Measurements from ENCODE around the gene ANKS1B. TPM values are rescaled to one million over a fixed set of nuclear protein-coding genes. Genes with fewer than 3 reads are reported as not detected.
A peak's percentile ranks its signal among the peaks of the same experiment; 100 is the strongest.

Gene ANKS1B
- total RNA-seq, 1 experiment from 2014 or later = 0.61 TPM

GRCh38 chr12:98828802-98829600, 1155.7 kb downstream of the ANKS1B start:
- BruUV-seq (replicated peaks) = no TSS peak
- H3K4me3 ChIP-seq (ENCODE audit: low read depth, low read length) = no peak overlapping the region
- ChIA-PET POLR2A (no interaction called here), CTCF (interaction anchor here (0.7 kb wide), 1 partner anchor 32 kb away, joined by 4 read pairs; no protein-coding TSS in a partner anchor)
- Mint-ChIP-seq H3K27ac (ENCODE audit: unreplicated experiment) (no peak overlapping the region), H3K27me3 (ENCODE audit: insufficient read depth, unreplicated experiment) (peaks cover 3% of the 10 kb centered on the region), H3K9me3 (ENCODE audit: unreplicated experiment) (no peaks in the 10 kb centered on the region), H3K4me3 (ENCODE audit: unreplicated experiment) (peak overlapping the region; percentile 21), H3K4me1 (ENCODE audit: low read depth, unreplicated experiment) (no peaks in the 10 kb centered on the region), H3K36me3 (ENCODE audit: insufficient read depth, unreplicated experiment) (no peaks in the 10 kb centered on the region)
- H3K27me3 ChIP-seq (replicated peaks; ENCODE audit: control insufficient read depth, insufficient read depth, low read length) = no peaks in the 10 kb centered on the region
- no peak for TF ChIP-seq CTCF (IDR thresholded peaks at IDR 0.05; ENCODE audit: insufficient read depth in 1 of 2, low read depth in 1 of 2, low read length in 1 of 2, severe bottlenecking in 1 of 2, unreplicated experiment in 1 of 2)
- intact Hi-C loops (cut with micrococcal nuclease; ENCODE audit: unreplicated experiment) = no loop called here
- H3K4me1 ChIP-seq = peaks cover 15% of the 10 kb centered on the region
- no peaks in the 10 kb centered on the region for H3K36me3 ChIP-seq (ENCODE audit: control insufficient read depth, insufficient read depth, low read length)
- H3K9me3 ChIP-seq = no peaks in the 10 kb centered on the region
- DNase-seq = peak in 1 of 2 experiments; percentile 6

GRCh38 chr12:98823012-98823411, 1161.7 kb downstream of the ANKS1B start:
- no peaks in the 10 kb centered on the region for H3K27me3 ChIP-seq (replicated peaks; ENCODE audit: control insufficient read depth, insufficient read depth, low read length)

GRCh38 chr12:98821866-98822265, 1162.9 kb downstream of the ANKS1B start:
- CTCF ChIA-PET = no interaction called here
- no peaks in the 10 kb centered on the region for H3K9me3 Mint-ChIP-seq (ENCODE audit: unreplicated experiment)
- POLR2A ChIA-PET = no interaction called here

More at GRCh38 chr12:98823012-98823411, 1161.7 kb downstream of the ANKS1B start:
- no peaks in the 10 kb centered on the region for H3K36me3 Mint-ChIP-seq (ENCODE audit: insufficient read depth, unreplicated experiment)
- H3K27ac Mint-ChIP-seq (ENCODE audit: unreplicated experiment) = no peak overlapping the region
- TF ChIP-seq CTCF (IDR thresholded peaks at IDR 0.05; ENCODE audit: insufficient read depth in 1 of 2, low read depth in 1 of 2, low read length in 1 of 2, severe bottlenecking in 1 of 2, unreplicated experiment in 1 of 2) = no peak
- Histone ChIP-seq H3K9me3 (no peaks in the 10 kb centered on the region), H3K4me1 (no peaks in the 10 kb centered on the region; the same call in 1 of the 2 replicates), H3K4me3 (ENCODE audit: low read depth, low read length) (no peak overlapping the region), H3K36me3 (ENCODE audit: control insufficient read depth, insufficient read depth, low read length) (no peaks in the 10 kb centered on the region)
- intact Hi-C loops (cut with micrococcal nuclease; ENCODE audit: unreplicated experiment) = no loop called here
- ChIA-PET POLR2A (no interaction called here), CTCF (no interaction called here)
- BruUV-seq (replicated peaks) = no TSS peak
- H3K27me3 Mint-ChIP-seq (ENCODE audit: insufficient read depth, unreplicated experiment) = no peaks in the 10 kb centered on the region
- H3K4me1 Mint-ChIP-seq (ENCODE audit: low read depth, unreplicated experiment) = no peaks in the 10 kb centered on the region
- no peak for DNase-seq
- H3K4me3 Mint-ChIP-seq (ENCODE audit: unreplicated experiment) = no peak overlapping the region
- H3K9me3 Mint-ChIP-seq (ENCODE audit: unreplicated experiment) = no peaks in the 10 kb centered on the region

More at GRCh38 chr12:98821866-98822265, 1162.9 kb downstream of the ANKS1B start:
- H3K4me3 Mint-ChIP-seq (ENCODE audit: unreplicated experiment) = no peak overlapping the region
- Histone ChIP-seq H3K9me3 (no peaks in the 10 kb centered on the region), H3K27me3 (replicated peaks; ENCODE audit: control insufficient read depth, insufficient read depth, low read length) (no peaks in the 10 kb centered on the region), H3K36me3 (ENCODE audit: control insufficient read depth, insufficient read depth, low read length) (no peaks in the 10 kb centered on the region), H3K4me1 (no peaks in the 10 kb centered on the region; the same call in 1 of the 2 replicates), H3K4me3 (ENCODE audit: low read depth, low read length) (no peak overlapping the region)
- no peaks in the 10 kb centered on the region for H3K27me3 Mint-ChIP-seq (ENCODE audit: insufficient read depth, unreplicated experiment)
- H3K27ac Mint-ChIP-seq (ENCODE audit: unreplicated experiment) = no peak overlapping the region
- intact Hi-C loops (cut with micrococcal nuclease; ENCODE audit: unreplicated experiment) = no loop called here
- no peaks in the 10 kb centered on the region for H3K4me1 Mint-ChIP-seq (ENCODE audit: low read depth, unreplicated experiment)
- no peak for TF ChIP-seq CTCF (IDR thresholded peaks at IDR 0.05; ENCODE audit: insufficient read depth in 1 of 2, low read depth in 1 of 2, low read length in 1 of 2, severe bottlenecking in 1 of 2, unreplicated experiment in 1 of 2)
- BruUV-seq (replicated peaks) = no TSS peak
- DNase-seq = no peak
- no peaks in the 10 kb centered on the region for H3K36me3 Mint-ChIP-seq (ENCODE audit: insufficient read depth, unreplicated experiment)

All from Caco-2 (cell line).